ENCODE data around the gene HDAC1. TPM values are rescaled to one million over a fixed set of nuclear protein-coding genes. Genes with fewer than 3 reads are reported as not detected.
A peak's percentile ranks its signal among the peaks of the same experiment; 100 is the strongest.

Gene HDAC1
- total and polyA plus RNA-seq, 2 of the 13 experiments (the other 11 are each of a cell fraction or from before 2014, with no cell fraction given): 93.5 to 189 TPM

DNA sequence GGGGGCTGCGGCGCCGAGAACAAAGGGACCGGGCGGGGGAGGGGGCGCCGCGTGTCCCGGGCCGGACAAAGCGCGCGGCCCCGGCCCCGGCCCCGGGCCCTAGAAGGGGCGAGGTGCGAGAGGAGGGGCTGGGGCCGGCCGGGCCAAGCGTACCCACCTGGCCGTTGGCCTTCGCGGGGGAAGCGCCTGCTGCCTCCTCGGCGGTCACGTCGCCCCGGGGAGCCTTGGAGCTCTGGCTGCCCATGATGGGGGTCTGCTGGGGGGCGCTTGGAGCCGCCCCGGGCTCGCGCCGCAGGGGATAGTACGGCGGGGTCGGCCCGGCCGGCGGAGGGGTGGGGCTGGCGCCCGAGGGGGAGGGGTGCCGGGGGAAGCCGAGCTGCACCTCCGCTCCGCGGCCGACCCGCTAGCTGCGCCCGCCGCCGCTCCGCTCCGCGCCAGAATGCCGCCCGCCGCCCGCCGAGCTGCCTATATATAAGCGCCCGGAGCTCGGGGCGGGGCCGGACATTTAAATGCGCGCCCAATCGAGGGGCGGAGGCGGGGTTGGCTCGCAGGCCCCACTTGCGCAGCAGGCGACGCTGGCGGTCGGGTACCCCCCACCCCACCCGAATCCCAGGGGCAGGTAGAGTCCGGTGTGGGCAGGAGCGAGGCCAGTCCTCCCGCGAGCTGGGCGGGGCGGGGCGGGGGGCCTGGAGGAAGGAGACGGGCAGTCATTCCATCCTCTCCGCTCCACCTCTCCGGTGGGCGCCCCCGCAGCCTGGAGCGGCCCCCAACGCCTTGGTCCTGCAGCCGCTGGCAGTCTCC is 44.1 kb downstream of the HDAC1 start, which contains the start of gene MARCKSL1 (continued):
- TF ChIP-seq SIN3A (IDR thresholded peaks at IDR 0.05; ENCODE audit: borderline replicate concordance, low read depth, low read length): peak; percentile 34; the same call in 1 of the 2 replicates
- no peak for TF ChIP-seq ZNF33A (CRISPR knock-in tag; IDR thresholded peaks at IDR 0.05; ENCODE audit: borderline replicate concordance)
- TF ChIP-seq ZBED4 (CRISPR knock-in tag; IDR thresholded peaks at IDR 0.05; ENCODE audit: borderline replicate concordance): no peak
- TF ChIP-seq ATRX (CRISPR knock-in tag; IDR thresholded peaks at IDR 0.05; ENCODE audit: borderline replicate concordance): no peak
- TF ChIP-seq ZNF629 (CRISPR knock-in tag; conservative IDR thresholded peaks at IDR 0.05): no peak
- no peak for TF ChIP-seq ZNF260 (CRISPR knock-in tag; IDR thresholded peaks at IDR 0.05; ENCODE audit: borderline replicate concordance, low read depth)
- no peak for TF ChIP-seq EP300 (IDR thresholded peaks at IDR 0.05; ENCODE audit: low read depth in 2 of 2, low read length in 2 of 2)
- no peak for TF ChIP-seq EP300 (CRISPR knock-in tag; IDR thresholded peaks at IDR 0.05; ENCODE audit: borderline replicate concordance)
- TF ChIP-seq, protein P1, sequence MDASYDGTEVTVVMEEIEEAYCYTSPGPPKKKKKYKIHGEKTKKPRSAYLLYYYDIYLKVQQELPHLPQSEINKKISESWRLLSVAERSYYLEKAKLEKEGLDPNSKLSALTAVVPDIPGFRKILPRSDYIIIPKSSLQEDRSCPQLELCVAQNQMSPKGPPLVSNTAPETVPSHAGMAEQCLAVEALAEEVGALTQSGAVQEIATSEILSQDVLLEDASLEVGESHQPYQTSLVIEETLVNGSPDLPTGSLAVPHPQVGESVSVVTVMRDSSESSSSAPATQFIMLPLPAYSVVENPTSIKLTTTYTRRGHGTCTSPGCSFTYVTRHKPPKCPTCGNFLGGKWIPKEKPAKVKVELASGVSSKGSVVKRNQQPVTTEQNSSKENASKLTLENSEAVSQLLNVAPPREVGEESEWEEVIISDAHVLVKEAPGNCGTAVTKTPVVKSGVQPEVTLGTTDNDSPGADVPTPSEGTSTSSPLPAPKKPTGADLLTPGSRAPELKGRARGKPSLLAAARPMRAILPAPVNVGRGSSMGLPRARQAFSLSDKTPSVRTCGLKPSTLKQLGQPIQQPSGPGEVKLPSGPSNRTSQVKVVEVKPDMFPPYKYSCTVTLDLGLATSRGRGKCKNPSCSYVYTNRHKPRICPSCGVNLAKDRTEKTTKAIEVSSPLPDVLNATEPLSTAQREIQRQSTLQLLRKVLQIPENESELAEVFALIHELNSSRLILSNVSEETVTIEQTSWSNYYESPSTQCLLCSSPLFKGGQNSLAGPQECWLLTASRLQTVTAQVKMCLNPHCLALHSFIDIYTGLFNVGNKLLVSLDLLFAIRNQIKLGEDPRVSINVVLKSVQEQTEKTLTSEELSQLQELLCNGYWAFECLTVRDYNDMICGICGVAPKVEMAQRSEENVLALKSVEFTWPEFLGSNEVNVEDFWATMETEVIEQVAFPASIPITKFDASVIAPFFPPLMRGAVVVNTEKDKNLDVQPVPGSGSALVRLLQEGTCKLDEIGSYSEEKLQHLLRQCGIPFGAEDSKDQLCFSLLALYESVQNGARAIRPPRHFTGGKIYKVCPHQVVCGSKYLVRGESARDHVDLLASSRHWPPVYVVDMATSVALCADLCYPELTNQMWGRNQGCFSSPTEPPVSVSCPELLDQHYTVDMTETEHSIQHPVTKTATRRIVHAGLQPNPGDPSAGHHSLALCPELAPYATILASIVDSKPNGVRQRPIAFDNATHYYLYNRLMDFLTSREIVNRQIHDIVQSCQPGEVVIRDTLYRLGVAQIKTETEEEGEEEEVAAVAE (CRISPR knock-in tag; IDR thresholded peaks at IDR 0.05; ENCODE audit: borderline replicate concordance): no peak
- TF ChIP-seq SMYD3 (CRISPR knock-in tag; IDR thresholded peaks at IDR 0.05): no peak
- no peak for TF ChIP-seq AGO1 (IDR thresholded peaks at IDR 0.05; ENCODE audit: low read depth, low read length, poor library complexity, severe bottlenecking)
- no peak for TF ChIP-seq ZFAT (CRISPR knock-in tag; conservative IDR thresholded peaks at IDR 0.05)
- no peak for TF ChIP-seq MED8 (CRISPR knock-in tag; IDR thresholded peaks at IDR 0.05; ENCODE audit: insufficient replicate concordance)
- TF ChIP-seq ZNF780A (CRISPR knock-in tag; IDR thresholded peaks at IDR 0.05): no peak
- peak; percentile 25; the same call in 1 of the 2 replicates for TF ChIP-seq PAXIP1 (CRISPR knock-in tag; conservative IDR thresholded peaks at IDR 0.05)
- TF ChIP-seq RBFOX2 (IDR thresholded peaks at IDR 0.05; ENCODE audit: low read depth, low read length): peak; percentile 97

Measured in HepG2 (cell line).